DND-41 (cell line): ENCODE measurements around the gene TMIE.
"Not testable (repeated sequence)": the region's sequence is repeated elsewhere in the genome, so short reads cannot be mapped to it uniquely, and the experiment has no call there.

Source experiments
- EZH2 ChIP-seq: IDR thresholded peaks from 3 replicates; pipeline ENCODE4 v1.6.1; 2012; ENCODE audit warnings: borderline replicate concordance, low read depth, mild to moderate bottlenecking, moderate library complexity, low read length, inconsistent platforms; ENCODE audit not compliant: severe bottlenecking
- TF ChIP-seq, protein P1 (sequence below): IDR thresholded peaks from 2 replicates; pipeline ENCODE4 v1.5.1; 2012; ENCODE audit warnings: borderline replicate concordance, low read length, moderate library complexity, mild to moderate bottlenecking; ENCODE audit not compliant: poor library complexity, severe bottlenecking; ENCODE audit errors: extremely low read depth

DNA sequence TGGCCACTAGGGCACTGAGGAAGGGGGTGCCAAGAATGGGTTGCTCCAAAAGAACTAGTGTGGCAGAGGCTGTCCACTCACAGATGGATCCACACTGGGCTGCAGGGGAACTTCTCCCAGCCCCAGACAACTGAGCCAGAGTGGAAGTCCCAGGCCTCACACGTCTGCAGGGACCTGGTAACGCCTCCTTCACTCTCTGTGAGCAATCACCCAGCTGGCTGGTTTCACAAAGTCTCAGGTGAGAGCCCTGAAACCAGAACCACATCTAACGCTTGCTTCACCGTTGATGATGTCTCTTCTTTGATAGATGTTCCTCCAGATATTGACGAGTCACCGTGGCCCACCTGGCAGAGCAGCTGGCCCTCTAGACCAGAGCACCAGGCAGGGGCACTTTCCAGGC lies 51.9 kb downstream of the TMIE start:
- not testable (repeated sequence) for TF ChIP-seq EZH2
- TF ChIP-seq, protein P1, sequence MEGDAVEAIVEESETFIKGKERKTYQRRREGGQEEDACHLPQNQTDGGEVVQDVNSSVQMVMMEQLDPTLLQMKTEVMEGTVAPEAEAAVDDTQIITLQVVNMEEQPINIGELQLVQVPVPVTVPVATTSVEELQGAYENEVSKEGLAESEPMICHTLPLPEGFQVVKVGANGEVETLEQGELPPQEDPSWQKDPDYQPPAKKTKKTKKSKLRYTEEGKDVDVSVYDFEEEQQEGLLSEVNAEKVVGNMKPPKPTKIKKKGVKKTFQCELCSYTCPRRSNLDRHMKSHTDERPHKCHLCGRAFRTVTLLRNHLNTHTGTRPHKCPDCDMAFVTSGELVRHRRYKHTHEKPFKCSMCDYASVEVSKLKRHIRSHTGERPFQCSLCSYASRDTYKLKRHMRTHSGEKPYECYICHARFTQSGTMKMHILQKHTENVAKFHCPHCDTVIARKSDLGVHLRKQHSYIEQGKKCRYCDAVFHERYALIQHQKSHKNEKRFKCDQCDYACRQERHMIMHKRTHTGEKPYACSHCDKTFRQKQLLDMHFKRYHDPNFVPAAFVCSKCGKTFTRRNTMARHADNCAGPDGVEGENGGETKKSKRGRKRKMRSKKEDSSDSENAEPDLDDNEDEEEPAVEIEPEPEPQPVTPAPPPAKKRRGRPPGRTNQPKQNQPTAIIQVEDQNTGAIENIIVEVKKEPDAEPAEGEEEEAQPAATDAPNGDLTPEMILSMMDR: not testable (repeated sequence)
